Stimulated activated CD8-positive, alpha-beta memory T cell treated with anti-CD3 and anti-CD28 coated beads, Interleukin-4, amount 100 ng/mL, for 48 hours (primary cell): ENCODE measurements around the gene SUV39H1.
"Not testable (repeated sequence)": the region's sequence is repeated elsewhere in the genome, so short reads cannot be mapped to it uniquely, and the experiment has no call there.

Experiments
- DNase-seq: peaks from one replicate; pipeline ENCODE4 v3.0.0-alpha.2; 2020

Gene SUV39H1

DNA sequence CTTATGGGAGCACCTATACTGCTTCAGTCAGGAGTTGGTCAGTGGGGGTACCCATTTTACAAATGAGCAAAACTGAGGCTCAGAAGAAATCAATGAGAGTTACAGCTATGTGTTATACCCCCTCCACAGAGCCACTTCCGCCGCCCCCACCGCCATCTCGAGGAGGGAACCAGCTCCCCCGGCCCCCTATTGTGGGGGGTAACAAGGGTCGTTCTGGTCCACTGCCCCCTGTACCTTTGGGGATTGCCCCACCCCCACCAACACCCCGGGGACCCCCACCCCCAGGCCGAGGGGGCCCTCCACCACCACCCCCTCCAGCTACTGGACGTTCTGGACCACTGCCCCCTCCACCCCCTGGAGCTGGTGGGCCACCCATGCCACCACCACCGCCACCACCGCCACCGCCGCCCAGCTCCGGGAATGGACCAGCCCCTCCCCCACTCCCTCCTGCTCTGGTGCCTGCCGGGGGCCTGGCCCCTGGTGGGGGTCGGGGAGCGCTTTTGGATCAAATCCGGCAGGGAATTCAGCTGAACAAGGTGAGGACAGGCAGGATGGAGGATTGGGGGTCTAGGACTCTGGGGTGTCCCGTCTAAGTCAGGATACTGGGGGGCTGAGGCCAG, 7.9 kb upstream of the SUV39H1 start:
- DNase-seq = no peak

DNA sequence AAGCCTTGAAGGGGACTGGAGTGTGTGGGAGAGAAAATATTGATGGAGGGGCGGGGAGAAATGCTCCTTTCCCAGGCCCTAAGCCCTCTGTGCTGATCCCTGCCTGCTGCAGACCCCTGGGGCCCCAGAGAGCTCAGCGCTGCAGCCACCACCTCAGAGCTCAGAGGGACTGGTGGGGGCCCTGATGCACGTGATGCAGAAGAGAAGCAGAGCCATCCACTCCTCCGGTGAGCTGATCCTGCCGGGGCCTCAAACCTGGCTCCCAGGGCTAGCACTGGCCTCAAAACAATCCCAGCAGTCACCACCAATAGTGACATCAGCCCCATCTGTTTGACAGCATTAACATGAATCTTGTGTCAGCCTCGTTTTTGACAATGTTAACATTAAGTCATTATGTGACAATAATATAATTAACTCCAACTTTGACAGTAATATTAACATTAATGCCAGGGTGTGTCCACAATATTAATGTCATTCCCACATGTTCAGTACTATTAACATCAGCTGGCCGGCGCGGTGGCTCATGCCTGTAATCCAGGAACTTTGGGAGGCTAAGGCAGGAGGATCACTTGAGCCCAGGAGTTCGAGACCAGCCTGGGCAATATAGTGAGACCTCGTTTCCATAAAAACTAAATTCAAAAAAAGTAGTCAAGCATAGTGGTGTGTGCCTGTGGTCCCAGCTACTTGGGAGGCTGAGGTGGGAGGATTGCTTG, 7.2 kb upstream of the SUV39H1 start:
- DNase-seq = no peak

DNA sequence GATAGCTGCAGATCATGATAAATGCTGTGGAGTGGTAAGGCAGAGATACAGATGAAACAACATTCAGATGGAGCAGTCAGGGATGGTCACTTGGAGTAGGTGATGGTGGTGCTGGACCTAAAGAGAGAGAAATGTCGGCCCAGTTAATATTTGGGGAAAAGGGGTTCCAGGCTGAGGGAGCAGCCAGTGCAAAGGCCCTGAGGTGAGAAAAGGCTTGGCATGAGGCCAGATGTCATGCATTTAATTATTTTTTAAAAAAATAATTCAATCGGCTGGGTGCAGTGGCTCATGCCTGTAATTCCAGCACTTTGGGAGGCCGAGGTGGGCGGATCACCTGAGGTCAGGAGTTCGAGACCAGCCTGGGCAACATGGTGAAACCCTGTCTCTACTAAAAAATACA, 4.8 kb upstream of the SUV39H1 start:
- DNase-seq = not testable (repeated sequence)

DNA sequence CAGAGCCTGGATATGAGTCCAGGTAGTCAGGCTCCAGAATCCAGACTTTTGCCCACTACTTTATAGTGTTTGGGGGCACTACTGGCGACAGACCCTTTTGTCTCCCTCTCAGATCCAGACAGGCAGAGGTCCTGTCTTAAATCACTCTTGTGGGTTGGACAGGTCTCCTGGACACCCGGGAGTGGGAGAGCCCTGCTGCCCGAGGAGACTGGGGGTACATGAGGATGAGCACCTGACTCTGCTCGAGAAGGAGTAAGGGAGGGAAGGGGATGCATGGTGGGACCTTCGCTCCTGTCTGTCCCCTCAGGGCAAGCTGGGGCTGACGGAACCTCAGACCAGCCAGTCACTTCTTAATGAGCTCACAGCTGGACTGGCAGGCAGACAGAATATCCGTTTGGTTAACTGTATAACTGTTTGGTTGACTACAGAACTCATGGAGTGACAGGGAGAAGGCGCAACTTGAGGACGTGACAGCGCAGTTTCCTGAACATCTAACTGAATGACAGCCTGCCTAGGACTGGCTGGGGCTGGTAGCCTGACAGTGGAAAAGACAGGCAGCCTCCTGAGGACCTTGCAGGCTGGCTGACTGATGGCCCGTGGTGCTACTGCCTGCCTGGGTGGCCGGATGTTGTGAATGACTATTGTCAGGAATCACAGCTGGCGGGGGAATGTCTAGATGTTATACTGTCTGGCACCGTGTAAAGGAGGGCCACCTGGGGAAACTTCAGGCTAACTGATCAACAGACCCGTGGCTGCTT, 1.6 kb upstream of the SUV39H1 start:
- DNase-seq = no peak

DNA sequence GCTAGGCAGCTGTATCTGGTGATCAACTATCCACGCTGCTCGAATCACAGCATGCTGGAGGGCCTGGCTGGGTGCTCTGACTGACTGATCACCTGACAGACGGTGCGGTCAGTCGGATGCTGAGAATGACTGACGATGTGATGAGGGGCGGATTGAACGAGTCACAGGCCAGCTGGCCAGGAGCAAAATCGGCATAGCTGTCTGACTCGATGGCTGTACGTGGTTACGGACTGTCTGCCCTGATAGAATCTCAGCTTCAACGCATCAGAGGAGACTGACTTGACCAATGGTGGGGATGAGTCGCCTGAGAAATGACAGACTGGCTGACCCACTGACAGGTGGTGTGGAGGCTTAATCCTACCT, 1.0 kb upstream of the SUV39H1 start:
- DNase-seq = no peak

DNA sequence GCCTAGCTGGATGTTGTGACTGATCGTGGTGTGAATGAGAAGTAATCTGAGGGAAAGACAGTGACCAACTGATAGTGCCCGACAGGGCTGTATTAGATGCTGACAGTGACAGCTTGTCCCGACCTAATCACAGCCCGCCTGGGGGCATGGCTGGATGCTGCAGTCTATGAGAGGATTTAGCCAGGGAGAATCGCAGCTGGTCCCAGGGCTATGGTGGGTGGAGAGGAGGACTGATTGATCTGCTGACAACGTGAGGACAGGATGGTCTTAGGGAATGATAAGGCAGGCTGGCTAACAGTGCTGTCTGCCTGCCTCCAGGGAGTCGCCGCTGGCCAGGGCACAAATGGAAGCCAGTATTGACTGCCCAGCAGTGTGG, 621 bp upstream of the SUV39H1 start:
- DNase-seq = no peak

DNA sequence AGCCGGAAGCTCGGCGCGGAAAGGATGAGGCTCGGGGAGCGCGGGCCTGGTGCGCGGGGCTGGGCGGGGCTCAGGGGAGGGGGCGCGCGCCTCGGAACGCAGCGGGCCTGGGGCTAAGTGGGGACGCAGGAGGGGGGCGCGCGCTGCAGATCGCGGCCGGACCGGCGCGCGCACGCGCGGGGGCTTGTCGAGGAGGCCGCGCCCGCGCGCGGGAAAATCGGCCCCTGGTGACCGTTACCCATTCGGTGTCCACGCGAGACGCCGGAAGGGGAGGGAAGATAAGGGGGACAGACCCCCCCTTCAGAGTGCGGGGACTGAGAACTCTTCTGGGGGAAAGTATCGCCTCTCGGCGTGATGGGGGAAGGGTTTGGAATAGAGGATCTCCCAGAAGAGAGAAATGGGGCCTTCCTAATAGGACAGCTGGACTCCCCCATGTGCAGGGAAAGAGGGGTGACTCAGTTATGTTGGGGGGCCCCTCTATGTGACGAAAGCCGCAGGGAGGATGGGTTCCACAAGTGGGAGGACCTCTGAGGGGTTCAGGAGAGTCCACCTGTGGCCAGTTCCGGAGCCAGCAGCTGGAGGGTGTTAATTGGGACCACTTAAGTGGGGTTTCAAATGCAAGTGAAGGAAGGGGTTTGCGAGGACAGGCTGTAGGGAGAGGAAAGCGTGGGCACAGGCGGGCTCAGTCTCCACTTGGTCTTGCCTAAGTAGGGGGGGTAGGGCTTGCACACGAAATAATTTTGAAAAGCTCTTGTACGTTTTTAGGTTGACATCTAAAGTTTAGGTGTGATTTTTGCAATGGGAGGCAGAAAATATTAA, 584 bp downstream of the SUV39H1 start:
- DNase-seq = peak; percentile 65

DNA sequence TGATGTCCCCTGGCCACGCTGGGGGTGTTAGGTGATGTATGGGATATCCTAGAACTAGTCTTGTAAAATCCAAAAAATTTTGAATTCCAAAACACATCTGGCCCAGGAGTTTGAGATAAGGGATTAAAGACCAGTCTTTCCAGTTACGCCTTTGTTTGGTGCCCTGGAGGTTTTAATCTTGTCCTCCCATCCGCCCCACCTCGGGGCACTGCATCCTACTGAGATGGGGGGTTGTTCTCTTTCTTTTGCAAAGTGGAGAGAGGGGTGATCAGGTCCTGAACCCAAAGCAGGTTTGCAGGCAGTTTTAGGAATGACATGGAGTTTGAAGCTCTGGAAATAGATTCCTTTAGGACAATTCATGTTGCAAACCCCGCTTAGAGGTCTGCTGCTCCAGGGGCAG, 1.8 kb downstream of the SUV39H1 start:
- DNase-seq = no peak

DNA sequence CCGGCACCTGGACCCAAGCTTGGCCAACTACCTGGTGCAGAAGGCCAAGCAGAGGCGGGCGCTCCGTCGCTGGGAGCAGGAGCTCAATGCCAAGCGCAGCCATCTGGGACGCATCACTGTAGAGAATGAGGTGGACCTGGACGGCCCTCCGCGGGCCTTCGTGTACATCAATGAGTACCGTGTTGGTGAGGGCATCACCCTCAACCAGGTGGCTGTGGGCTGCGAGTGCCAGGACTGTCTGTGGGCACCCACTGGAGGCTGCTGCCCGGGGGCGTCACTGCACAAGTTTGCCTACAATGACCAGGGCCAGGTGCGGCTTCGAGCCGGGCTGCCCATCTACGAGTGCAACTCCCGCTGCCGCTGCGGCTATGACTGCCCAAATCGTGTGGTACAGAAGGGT, 3.7 kb downstream of the SUV39H1 start:
- no peak for DNase-seq

DNA sequence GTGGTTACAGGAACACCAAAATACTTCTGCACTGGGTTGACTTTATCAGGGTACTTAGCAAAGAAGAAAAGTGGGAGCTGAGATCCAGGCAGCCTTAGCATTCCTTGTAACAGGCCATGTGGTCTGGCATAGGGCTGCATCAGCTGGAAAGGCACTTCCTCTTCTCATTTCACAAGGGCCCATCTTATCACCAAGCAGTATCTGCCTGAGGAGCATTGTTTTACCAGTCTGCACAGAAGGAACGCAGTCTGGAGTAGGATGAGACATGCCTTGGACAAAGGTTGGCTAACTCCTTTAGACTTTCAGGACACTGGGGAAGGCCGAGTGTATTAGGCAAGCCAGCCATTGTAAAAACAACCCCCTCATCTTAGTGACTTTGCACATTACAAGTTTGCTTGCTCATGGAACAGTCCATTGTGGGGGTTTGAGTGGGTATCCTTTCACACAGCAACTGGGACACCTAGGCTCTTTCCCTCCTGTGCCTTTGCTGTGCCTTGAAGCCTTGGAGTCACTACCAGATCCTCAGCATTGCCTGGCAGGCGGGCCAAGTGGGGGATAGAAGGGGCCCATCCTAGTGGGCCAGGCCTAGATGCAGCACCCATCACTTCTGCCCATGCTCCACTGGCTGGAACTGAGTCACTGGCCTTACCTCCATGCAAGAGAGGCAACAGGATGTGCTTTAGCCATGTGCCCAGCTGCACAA, 4.6 kb downstream of the SUV39H1 start:
- no peak for DNase-seq

DNA sequence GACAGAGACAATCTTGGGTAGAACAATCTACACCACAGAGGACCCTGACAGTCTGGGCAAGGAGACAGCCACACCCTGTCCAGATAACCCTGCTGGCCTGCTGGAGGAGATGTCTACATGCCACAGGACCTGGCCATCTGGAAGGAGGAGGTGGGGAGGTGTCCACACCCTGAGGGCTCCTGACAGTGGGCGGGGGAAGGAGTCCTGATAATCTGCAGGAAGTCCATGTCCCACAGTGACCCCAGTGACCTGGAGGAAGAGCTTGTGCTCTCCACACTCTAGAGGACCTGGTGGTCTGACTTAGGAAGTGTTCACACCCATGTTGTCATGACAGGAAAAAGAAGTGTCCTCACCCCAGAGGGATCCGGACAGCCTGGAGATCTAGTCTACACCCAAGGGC, 5.5 kb downstream of the SUV39H1 start:
- no peak for DNase-seq

DNA sequence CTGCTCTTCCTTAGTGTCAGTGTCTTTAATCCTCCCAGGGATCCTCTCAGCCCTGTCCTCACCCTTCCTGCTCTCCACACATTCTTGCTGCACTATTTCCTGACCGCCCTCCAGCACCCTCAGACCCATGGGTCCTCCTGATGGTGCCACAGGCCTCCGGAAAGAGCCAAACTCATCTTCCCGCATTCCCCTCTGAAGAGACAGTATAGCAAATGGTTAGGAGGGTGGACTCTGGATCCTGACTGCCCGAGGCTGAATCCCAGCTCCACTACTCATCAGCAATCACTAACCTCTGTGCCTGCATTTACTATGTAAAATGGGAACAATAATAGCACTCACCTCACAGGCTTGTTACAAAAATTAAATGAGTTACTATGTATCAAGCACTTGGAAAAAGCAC, 6.2 kb downstream of the SUV39H1 start:
- DNase-seq = no peak

DNA sequence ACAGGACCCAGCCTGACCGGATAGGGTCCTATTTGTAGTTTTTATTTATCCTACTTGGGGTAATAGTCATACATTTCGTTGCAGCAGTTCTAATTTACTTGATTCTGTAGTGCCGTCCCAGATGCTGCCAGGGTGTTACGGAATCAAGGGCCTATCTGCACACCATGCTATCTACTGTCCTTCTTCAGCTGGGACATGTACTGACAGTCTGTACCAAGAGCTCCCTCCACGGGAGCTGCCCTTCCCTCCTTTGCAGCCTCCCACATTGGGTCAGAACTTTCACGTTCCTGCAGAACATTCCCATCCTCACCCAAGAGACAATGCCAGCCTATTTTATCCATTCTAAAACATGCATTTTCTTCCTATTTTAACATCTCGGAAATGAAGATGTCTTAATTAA, 6.7 kb downstream of the SUV39H1 start:
- no peak for DNase-seq

DNA sequence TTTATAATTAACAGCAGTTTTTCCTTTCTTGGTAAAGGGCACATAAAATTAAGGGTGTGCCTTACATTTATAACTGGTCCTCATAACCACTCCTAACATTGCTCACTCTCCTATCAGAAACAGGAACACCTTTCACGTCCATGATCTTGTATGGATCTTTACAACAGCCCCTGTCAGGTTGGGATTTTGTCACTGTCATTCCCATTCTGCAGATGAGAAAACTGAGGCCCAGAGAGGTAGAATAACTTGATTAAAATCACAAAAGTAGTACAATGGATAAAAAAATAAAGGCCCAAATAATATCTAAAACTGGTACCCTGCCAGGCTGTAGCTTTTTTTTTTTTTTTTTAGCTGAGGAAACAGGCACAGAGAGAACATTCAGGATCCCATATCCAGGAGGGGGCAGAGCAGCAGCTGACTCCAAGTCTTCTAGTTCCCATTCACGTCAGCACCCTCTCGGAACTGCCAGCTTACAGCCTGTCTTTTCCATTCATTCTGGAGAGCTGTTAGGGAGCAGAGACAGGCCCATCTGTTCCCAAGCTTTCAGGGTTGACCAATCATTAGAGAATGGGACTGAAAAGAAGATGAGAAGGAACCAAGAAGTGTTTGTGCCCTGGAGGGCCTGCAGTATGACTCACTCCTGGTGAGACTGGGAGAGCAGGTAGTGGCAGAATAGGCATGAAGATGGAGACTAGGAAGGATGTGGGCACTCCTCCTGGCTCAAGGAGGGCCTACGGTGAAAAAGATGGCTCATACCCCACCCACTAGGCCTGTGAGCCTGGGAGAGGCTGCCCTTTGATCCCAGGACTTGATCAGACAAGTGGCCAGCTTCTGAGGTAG, 7.3 kb downstream of the SUV39H1 start:
- no peak for DNase-seq

DNA sequence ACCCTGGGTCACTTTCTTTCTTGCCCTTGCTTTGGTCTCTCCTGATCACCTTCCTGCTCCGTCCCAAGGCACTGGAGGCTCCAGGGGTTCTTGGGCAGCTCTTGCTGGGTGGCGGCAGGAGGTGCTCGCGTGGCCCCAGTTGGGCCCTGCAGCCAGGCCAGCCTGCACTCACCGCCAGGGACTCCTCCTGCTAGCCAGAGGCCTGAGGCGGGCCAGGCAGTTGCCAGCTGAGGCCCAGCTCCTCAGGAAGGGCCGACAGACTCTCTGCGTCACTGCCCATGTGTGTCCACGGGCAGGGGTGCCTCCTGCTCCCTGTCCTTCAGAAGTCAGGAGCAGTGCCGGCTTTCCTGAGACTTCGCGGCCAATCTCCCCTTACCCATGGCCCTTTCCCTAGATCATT, 9.3 kb downstream of the SUV39H1 start:
- DNase-seq = no peak

DNA sequence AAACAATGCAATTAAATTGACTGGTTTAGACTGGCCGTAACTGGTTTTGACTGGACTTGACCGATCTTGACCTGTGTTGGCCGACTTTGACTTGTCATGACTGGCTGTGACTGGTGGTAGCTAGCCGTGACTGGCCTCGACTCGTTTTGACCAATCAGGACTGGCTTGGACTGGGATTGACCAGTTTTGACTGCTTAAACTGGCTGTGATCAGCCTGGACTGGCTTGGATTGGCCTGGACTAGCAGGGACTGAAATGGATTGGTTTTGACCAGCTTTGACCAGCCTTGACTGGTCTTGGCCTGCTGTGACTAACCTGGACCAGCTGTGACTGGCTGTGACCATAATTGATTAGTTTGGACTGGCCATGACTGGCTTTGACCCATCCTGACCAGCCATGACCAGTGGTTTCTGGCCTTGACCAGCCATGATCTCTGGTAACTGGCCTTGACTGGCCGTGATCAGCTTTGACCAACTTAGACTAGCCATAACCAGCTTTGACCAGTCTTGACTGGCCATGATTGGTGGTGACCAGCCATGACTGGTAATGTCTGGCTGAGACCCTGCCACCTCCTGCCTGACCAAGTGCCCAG, 13.1 kb downstream of the SUV39H1 start:
- DNase-seq = no peak

DNA sequence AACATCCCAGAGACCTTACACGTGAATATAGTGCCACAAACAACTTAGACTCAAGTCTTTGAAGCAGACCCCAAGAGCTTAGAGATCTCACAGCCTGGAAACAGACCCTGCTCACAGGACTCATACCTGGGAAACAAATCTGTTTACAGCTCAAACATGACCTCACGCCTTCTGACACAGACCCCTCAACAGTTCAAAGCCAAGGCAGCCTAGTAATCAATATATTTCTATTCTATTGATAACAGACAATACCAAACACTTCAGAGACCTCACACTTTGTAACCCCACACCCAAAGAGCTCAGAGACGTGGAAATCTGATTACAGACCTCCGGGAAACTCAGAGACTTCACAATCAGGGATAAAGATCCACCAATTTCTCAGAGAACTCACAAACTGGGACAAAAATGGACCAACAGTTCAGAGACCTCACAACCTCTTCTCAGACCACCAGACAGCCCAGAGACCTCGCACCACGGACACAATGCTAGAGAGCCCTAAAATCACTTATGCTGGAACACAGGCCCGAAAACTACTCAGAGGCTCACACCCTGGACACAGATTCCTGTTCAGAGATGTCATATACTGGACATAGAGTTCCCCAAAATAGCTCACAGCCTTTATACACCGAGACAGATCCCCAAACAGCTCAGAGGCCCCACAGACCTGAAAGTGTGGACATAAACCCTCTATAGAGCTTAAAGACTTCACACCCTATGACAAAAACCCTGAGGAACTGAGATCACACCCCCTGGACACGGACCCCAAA, 14.8 kb downstream of the SUV39H1 start:
- DNase-seq = no peak

DNA sequence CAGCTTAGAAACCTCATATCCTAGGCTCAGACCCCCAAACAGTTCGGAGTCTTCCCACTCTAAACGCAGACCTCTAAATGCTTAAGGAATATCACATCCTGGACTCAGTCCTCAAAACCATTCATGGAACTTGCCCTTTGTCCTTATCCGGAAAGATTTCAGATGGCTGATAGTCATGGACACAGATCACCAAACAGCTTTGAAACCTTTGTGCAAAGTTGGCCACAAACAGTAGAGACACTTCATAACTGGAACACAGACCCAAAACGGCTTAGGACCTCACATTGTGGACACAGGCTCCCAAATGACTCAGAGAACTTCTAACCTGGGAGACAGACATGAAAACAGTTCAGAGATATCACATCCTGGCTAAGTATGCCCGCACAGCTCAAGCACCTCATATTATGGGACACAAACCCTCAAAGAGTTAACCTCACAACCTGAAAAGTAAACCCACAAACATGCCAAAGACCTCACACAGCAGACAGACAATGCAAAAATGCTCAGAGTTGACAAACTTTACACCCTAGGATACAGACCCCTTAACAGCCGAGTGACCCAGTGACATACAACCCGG, 15.5 kb downstream of the SUV39H1 start:
- no peak for DNase-seq

DNA sequence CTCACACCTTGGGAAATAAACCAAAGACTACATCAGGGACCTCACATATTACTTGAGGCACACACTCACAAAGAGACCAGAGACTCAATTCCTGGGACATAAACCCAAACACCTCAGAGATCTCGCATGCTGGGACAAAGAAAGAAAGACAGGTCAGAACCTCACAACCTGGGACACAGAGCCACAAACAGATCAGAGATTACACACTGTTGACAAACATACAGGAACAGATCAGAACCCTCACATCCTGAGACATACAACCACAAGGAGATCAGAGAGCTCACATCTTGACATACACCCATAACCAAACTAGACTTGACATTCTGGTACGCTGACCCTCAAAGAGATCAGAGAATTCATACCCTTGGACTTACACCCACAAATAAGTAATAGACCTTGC, 17.3 kb downstream of the SUV39H1 start:
- no peak for DNase-seq

DNA sequence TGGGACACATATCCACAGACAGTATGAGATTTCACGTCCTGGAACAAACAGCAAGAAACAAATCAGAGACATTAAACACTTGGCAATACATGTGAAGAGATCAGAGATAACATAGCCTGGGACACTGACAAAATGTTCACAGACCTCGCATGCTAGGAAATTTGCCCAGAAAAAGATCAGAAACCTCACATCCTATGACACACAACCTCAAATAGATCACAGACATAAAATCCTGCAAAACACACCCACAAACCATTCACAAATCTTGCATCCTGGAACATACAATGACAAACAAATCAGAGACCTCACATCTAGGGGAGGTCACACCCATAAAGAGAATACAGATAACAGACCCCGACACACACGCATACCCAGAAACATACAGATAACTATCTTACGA, 18.0 kb downstream of the SUV39H1 start:
- DNase-seq = no peak
